ENCODE data around the gene JAG1.
"Not testable (repeated sequence)": the region's sequence is repeated elsewhere in the genome, so short reads cannot be mapped to it uniquely, and the experiment has no call there.

The JAG1 gene

DNA sequence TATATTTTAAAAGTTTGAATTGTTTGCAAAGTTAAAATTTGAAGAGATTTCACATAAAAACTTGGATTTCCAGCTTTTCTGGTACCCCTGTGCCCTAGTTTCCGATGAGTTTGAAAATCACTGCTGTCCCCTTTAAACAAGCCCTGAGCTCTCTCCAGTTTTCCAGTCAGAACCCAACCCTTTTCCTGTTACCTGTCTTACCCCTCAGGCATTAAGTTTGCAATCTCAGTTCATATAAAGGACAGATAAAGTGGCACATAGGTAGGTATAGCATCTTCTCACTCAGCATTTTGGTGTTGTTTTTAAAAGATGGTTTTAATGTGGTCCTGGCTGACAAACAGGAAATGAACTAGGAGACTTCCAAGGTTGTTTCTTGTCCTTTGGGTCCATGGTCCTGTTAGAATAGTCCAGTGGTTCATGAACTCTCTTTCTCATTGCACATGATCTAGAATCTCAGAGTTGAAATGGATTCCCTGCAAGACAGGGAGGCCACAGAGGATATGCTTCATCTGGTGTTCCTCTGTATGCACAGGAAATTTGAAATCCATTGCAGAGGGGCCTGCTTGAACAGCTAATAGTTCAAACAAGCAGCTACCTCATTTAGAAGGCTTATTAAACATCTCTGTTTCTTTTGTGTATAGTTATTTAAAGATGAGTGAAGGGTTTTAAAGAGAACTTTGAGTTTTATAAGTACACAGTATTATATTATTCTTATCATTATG, 82.7 kb downstream of the JAG1 start:
- DNase-seq (ENCODE audit: insufficient read length, low spot score) = no peak
- FAIRE-seq = no peak

DNA sequence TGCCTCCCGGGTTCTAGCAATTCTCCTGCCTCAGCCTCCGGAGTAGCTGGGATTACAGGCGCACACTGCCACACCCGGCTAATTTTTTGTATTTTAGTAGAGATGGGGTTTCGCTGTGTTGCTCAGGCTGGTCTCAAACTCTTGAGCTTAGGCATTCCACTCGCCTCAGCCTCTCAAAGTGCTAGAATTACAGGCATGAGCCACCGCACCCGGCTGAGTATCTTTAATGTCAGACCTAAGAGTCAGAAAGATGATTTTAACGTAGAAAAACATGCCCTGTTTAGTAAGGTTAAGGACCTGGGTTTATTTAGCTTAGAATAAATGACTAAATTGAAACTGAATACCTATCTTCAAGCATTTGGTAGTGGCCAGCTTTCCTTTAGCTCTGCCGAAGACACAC, 83.4 kb downstream of the JAG1 start:
- DNase-seq (ENCODE audit: insufficient read length, low spot score); FAIRE-seq: not testable (repeated sequence)

Measured in GM19239 (cell line).